OCI-LY1 (cell line): ENCODE data around the gene BTLA.

Source experiments
- EZH2 ChIP-seq: fragments of 200-600 bp; sonication (generic), shearing (Covaris generic); IDR thresholded peaks from 2 replicates; pipeline ENCODE4 v1.8.0; 2017; ENCODE audit warnings: borderline replicate concordance, mixed run types, mild to moderate bottlenecking, antibody characterized with exemption, low read length, moderate library complexity, mixed read lengths
- TF ChIP-seq, protein P1 (sequence below): fragments of 200-600 bp; sonication (generic), shearing (Covaris generic); IDR thresholded peaks from 2 replicates; pipeline ENCODE4 v1.5.1; 2017; ENCODE audit warnings: mild to moderate bottlenecking, antibody characterized with exemption, low read length, moderate library complexity, mixed read lengths

DNA sequence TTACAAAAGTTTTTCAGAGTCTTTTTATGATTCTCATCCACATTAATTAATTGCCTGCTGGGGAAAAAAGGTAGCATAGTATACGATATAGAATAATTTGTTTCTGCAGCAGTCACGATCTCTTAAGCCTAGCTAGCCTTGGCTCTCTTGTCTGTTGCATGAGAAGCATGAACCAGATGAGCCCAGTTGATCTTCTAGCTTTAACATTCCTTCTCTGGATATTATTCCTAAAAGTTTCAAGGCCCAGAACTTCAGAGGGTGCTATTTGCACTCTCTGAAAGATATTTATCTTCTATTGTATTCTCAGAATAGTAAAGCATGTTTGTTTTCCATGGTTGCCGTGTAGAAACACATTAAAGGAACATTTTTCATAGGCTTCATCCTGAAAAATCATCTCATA, 69.3 kb downstream of the BTLA start:
- TF ChIP-seq, protein P1, sequence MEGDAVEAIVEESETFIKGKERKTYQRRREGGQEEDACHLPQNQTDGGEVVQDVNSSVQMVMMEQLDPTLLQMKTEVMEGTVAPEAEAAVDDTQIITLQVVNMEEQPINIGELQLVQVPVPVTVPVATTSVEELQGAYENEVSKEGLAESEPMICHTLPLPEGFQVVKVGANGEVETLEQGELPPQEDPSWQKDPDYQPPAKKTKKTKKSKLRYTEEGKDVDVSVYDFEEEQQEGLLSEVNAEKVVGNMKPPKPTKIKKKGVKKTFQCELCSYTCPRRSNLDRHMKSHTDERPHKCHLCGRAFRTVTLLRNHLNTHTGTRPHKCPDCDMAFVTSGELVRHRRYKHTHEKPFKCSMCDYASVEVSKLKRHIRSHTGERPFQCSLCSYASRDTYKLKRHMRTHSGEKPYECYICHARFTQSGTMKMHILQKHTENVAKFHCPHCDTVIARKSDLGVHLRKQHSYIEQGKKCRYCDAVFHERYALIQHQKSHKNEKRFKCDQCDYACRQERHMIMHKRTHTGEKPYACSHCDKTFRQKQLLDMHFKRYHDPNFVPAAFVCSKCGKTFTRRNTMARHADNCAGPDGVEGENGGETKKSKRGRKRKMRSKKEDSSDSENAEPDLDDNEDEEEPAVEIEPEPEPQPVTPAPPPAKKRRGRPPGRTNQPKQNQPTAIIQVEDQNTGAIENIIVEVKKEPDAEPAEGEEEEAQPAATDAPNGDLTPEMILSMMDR = no peak
- TF ChIP-seq EZH2 = no peak
